Mesenchymal stem cell (in vitro differentiated cells and primary cell): ENCODE measurements around the gene ADPRH.
"Not testable (repeated sequence)": the region's sequence is repeated elsewhere in the genome, so short reads cannot be mapped to it uniquely, and the experiment has no call there.

Experiments
- DNase-seq: peaks from one replicate; pipeline ENCODE4 v3.0.0-alpha.2; 2013
- H2AFZ ChIP-seq: one replicate; pipeline ENCODE4 v1.6.1; 2013; ENCODE audit warnings: low read depth, mild to moderate bottlenecking, control low read depth, inconsistent platforms, low read length, moderate library complexity
- H2AK5ac ChIP-seq: 2 replicates; pipeline ENCODE4 v1.6.1; 2013; ENCODE audit warnings: low read length, moderate library complexity, mild to moderate bottlenecking, inconsistent platforms; ENCODE audit not compliant: severe bottlenecking
- H2BK120ac ChIP-seq: one replicate; pipeline ENCODE4 v1.6.1; 2013; ENCODE audit warnings: low read depth, mild to moderate bottlenecking, inconsistent platforms, low read length, moderate library complexity
- H2BK12ac ChIP-seq, 2 experiments: one replicate each; pipeline ENCODE4 v1.6.1; 2013; ENCODE audit warnings: inconsistent platforms in 2 of 2, low read length in 2 of 2, mild to moderate bottlenecking in 2 of 2, moderate library complexity in 2 of 2, control low read depth in 1 of 2
- H2BK15ac ChIP-seq: one replicate; pipeline ENCODE4 v1.6.1; 2013; ENCODE audit warnings: mild to moderate bottlenecking, low read depth, inconsistent platforms; ENCODE audit not compliant: poor library complexity, severe bottlenecking
- H2BK5ac ChIP-seq: 2 replicates; pipeline ENCODE4 v1.6.1; 2013; ENCODE audit warnings: low read depth, mild to moderate bottlenecking, low read length, control low read depth, inconsistent platforms; ENCODE audit not compliant: poor library complexity, severe bottlenecking
- H3K14ac ChIP-seq, 2 experiments: one replicate each; pipeline ENCODE4 v1.6.1; 2013; ENCODE audit warnings: inconsistent platforms in 2 of 2, low read length in 2 of 2, control low read depth in 1 of 2, mild to moderate bottlenecking in 1 of 2, moderate library complexity in 1 of 2
- H3K18ac ChIP-seq, 2 experiments: one replicate each; pipeline ENCODE4 v1.6.1; 2013; ENCODE audit warnings: inconsistent platforms in 2 of 2, low read length in 2 of 2, control low read depth in 1 of 2, low read depth in 1 of 2, mild to moderate bottlenecking in 1 of 2
- H3K23ac ChIP-seq, 2 experiments: one replicate each; pipeline ENCODE4 v1.6.1; 2013; ENCODE audit warnings: inconsistent platforms in 2 of 2, low read length in 2 of 2, mild to moderate bottlenecking in 2 of 2, moderate library complexity in 2 of 2, control low read depth in 1 of 2
- H3K27ac ChIP-seq: 2 replicates; pipeline ENCODE4 v1.5.1; 2013; ENCODE audit warnings: mild to moderate bottlenecking, moderate library complexity, low read length, control low read depth, inconsistent platforms; ENCODE audit not compliant: poor library complexity, severe bottlenecking
- H3K27me3 ChIP-seq, 2 experiments: 2 replicates each; pipeline versions ENCODE4 v1.6.1 to v1.7.0; 2013; ENCODE audit warnings: low read length in 2 of 2, mild to moderate bottlenecking in 2 of 2, moderate library complexity in 2 of 2, control low read depth in 1 of 2, inconsistent platforms in 1 of 2; ENCODE audit not compliant: control insufficient read depth in 1 of 2, insufficient read depth in 1 of 2
- H3K36me3 ChIP-seq, 2 experiments: 2 replicates each; pipeline versions ENCODE4 v1.6.1 to v1.7.0; 2013; ENCODE audit warnings: low read length in 2 of 2, control low read depth in 1 of 2, inconsistent platforms in 1 of 2, low read depth in 1 of 2, mild to moderate bottlenecking in 1 of 2; ENCODE audit not compliant: insufficient read depth in 2 of 2, control insufficient read depth in 1 of 2
- H3K4ac ChIP-seq, 2 experiments: one replicate each; pipeline ENCODE4 v1.6.1; 2013; ENCODE audit warnings: inconsistent platforms in 2 of 2, low read length in 2 of 2, mild to moderate bottlenecking in 2 of 2, moderate library complexity in 2 of 2, control low read depth in 1 of 2, low read depth in 1 of 2
- H3K4me1 ChIP-seq: 2 replicates; pipeline ENCODE4 v1.6.1; 2013; ENCODE audit warnings: low read depth, low read length, control low read depth; ENCODE audit not compliant: control insufficient read depth, insufficient read depth
- H3K4me2 ChIP-seq: 2 replicates; pipeline ENCODE4 v1.6.1; 2013; ENCODE audit warnings: low read length, mild to moderate bottlenecking, inconsistent platforms; ENCODE audit not compliant: poor library complexity, severe bottlenecking
- H3K4me3 ChIP-seq, 2 experiments: 2 replicates each; pipeline versions ENCODE4 v1.5.1 to v1.7.0; 2013; ENCODE audit warnings: low read length in 2 of 2, mild to moderate bottlenecking in 2 of 2, control low read depth in 1 of 2, low read depth in 1 of 2; ENCODE audit not compliant: insufficient read depth in 1 of 2
- H3K79me1 ChIP-seq: replicated peaks from 2 replicates; pipeline ENCODE4 v1.6.1; 2013; ENCODE audit warnings: mild to moderate bottlenecking, control low read depth, low read length, inconsistent platforms; ENCODE audit not compliant: poor library complexity, severe bottlenecking
- H3K9ac ChIP-seq: 2 replicates; pipeline ENCODE4 v1.7.0; 2013; ENCODE audit warnings: mild to moderate bottlenecking, low read length, moderate library complexity
- H3K9me3 ChIP-seq: 2 replicates; pipeline ENCODE4 v1.7.0; 2013; ENCODE audit warnings: mild to moderate bottlenecking, low read length; ENCODE audit not compliant: control insufficient read depth
- H4K8ac ChIP-seq: one replicate; pipeline ENCODE4 v1.6.1; 2013; ENCODE audit warnings: inconsistent platforms, mild to moderate bottlenecking, low read length, moderate library complexity
- H4K91ac ChIP-seq: one replicate; pipeline ENCODE4 v1.6.1; 2013; ENCODE audit warnings: mild to moderate bottlenecking, low read length, inconsistent platforms
- WGBS: methylation state at CpG from one replicate; pipeline ENCODE4 v1.1.7; 2013; ENCODE audit warnings: mixed read lengths; 5-methylcytosine and 5-hydroxymethylcytosine counted together

ADPRH gene

GRCh38 chr3:119594929-119595328 lies 15.6 kb downstream of the ADPRH start:
- H4K91ac ChIP-seq, H3K23ac ChIP-seq, H3K9me3 ChIP-seq, H3K14ac ChIP-seq, H3K9ac ChIP-seq, H3K27ac ChIP-seq, H3K79me1 ChIP-seq, DNase-seq, H3K4ac ChIP-seq, H2AFZ ChIP-seq, H2BK15ac ChIP-seq, H2BK5ac ChIP-seq, H3K4me2 ChIP-seq, H2BK12ac ChIP-seq, H2BK120ac ChIP-seq, H3K4me3 ChIP-seq, H4K8ac ChIP-seq, H3K18ac ChIP-seq, H3K27me3 ChIP-seq, H3K36me3 ChIP-seq: not testable (repeated sequence)
- Histone ChIP-seq H3K4me1 (peaks cover 17% of the 10 kb centered on the region), H2AK5ac (peak overlapping the region; percentile 35)
- 20% methylated on average over 1 of the region's 1 CpG for WGBS

GRCh38 chr3:119595639-119596334 lies 16.5 kb downstream of the ADPRH start:
- Histone ChIP-seq H3K9me3 (no peaks in the 10 kb centered on the region), H3K79me1 (peaks cover 2% of the 10 kb centered on the region), H3K4me3 (peak overlapping the region in 1 of 2 experiments; percentile 71), H2AFZ (no peak overlapping the region), H2BK12ac (no peak overlapping the region), H2BK5ac (no peak overlapping the region), H2BK15ac (no peak overlapping the region), H3K4me2 (no peak overlapping the region), H3K4me1 (peaks cover 20% of the 10 kb centered on the region), H4K91ac (no peak overlapping the region), H3K27ac (no peak overlapping the region), H3K18ac (no peak overlapping the region), H3K36me3 (no peaks in the 10 kb centered on the region), H3K27me3 (no peaks in the 10 kb centered on the region), H3K9ac (peak overlapping the region; percentile 56), H3K14ac (no peak overlapping the region), H3K23ac (no peak overlapping the region), H2AK5ac (peak overlapping the region; percentile 17), H4K8ac (no peak overlapping the region), H3K4ac (no peak overlapping the region), H2BK120ac (no peak overlapping the region)
- WGBS: 96% methylated on average over 7 of the region's 7 CpGs
- DNase-seq: no peak

GRCh38 chr3:119596398-119596797 lies 17.1 kb downstream of the ADPRH start:
- Histone ChIP-seq H3K4me1 (peaks cover 21% of the 10 kb centered on the region), H3K79me1 (peaks cover 2% of the 10 kb centered on the region), H2AK5ac (no peak overlapping the region), H3K23ac (no peak overlapping the region), H2BK15ac (no peak overlapping the region), H3K9me3 (no peaks in the 10 kb centered on the region), H3K36me3 (no peaks in the 10 kb centered on the region), H3K9ac (no peak overlapping the region), H3K4me2 (no peak overlapping the region), H4K91ac (no peak overlapping the region), H2AFZ (no peak overlapping the region), H3K4me3 (peak overlapping the region in 1 of 2 experiments; percentile 71), H2BK120ac (no peak overlapping the region), H3K14ac (no peak overlapping the region), H3K18ac (no peak overlapping the region), H2BK12ac (no peak overlapping the region), H3K4ac (no peak overlapping the region), H3K27ac (no peak overlapping the region), H2BK5ac (no peak overlapping the region), H4K8ac (no peak overlapping the region), H3K27me3 (no peaks in the 10 kb centered on the region)
- 90% methylated on average over 5 of the region's 6 CpGs for WGBS
- no peak for DNase-seq

- H3K4me1 ChIP-seq: peaks cover 21% of the 10 kb centered on the region
- H3K36me3 ChIP-seq: no peaks in the 10 kb centered on the region
- 73% methylated on average over 4 of the region's 7 CpGs for WGBS
- peak within 1 kb of the TSS in 1 of 2 experiments; percentile 35 for H3K18ac ChIP-seq
- H3K27me3 ChIP-seq: no peaks in the 10 kb centered on the region
- H3K79me1 ChIP-seq: peaks cover 2% of the 10 kb centered on the region
- no peak for DNase-seq
- H3K14ac ChIP-seq: no peak within 1 kb of the TSS
- H3K4me3 ChIP-seq: no peak within 1 kb of the TSS
- H2BK12ac ChIP-seq: peak within 1 kb of the TSS in 1 of 2 experiments; percentile 11
- no peak within 1 kb of the TSS for H4K91ac ChIP-seq
- no peak within 1 kb of the TSS for H2BK120ac ChIP-seq
- no peak within 1 kb of the TSS for H4K8ac ChIP-seq
- no peak within 1 kb of the TSS for H3K4ac ChIP-seq
- peak within 1 kb of the TSS; percentile 57 for H3K4me2 ChIP-seq
- H3K9me3 ChIP-seq: no peaks in the 10 kb centered on the region
- H3K27ac ChIP-seq: peak within 1 kb of the TSS; percentile 89
- H2AFZ ChIP-seq: no peak within 1 kb of the TSS
- H2BK5ac ChIP-seq: peak within 1 kb of the TSS; percentile 93
- peak within 1 kb of the TSS; percentile 10 for H3K9ac ChIP-seq
- H2BK15ac ChIP-seq: no peak within 1 kb of the TSS
- no peak within 1 kb of the TSS for H3K23ac ChIP-seq
- H2AK5ac ChIP-seq: peak within 1 kb of the TSS; percentile 50
Measured at GRCh38 chr3:119597548-119598288, 18.4 kb downstream of the ADPRH start, which contains the start of gene PLA1A. PLA1A (plus strand) TSS chr3:119597885; CDS start chr3:119597914, 29 bp downstream.
